Measurements from ENCODE around the gene MICAL2.

Gene MICAL2

GRCh38 chr11:12202661-12203310 lies 92.4 kb downstream of the MICAL2 start:
- no peaks in the 10 kb centered on the region for H3K27me3 ChIP-seq (ENCODE audit: control insufficient read depth, insufficient read depth, low read length)
- H3K27ac ChIP-seq = no peak overlapping the region
- TF ChIP-seq CTCF (IDR thresholded peaks at IDR 0.05) = no peak
- no peak overlapping the region for H3K4me2 ChIP-seq (ENCODE audit: low read length)
- H3K9me3 ChIP-seq (ENCODE audit: control insufficient read depth, low read length) = no peaks in the 10 kb centered on the region
- no peak overlapping the region for H3K4me3 ChIP-seq (ENCODE audit: low read depth, low read length)
- no peaks in the 10 kb centered on the region for H3K4me1 ChIP-seq
- H2AFZ ChIP-seq = no peak overlapping the region
- no peaks in the 10 kb centered on the region for H3K36me3 ChIP-seq (ENCODE audit: control insufficient read depth, insufficient read depth, low read length)
- no peak overlapping the region for H3K9ac ChIP-seq
- no peaks in the 10 kb centered on the region for H3K79me2 ChIP-seq

DNA sequence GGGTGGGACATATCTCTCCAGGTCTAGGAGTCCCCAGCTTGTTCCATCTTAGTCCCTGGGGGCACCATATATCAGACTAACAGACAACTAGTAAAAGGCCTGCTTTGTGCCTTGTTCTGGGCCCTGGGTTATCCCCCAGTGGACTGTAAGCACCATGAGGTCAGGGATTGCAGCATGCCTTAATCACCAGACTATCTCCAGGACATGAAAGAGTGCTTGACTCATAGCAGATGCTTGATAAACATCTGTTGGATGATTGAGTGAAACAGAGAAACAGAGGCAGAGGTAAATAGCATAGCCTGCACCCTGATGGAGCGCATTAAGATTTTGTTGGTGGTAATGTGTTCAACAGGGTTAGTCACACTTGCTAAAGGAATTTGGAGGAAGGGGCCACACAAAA lies 94.1 kb downstream of the MICAL2 start:
- H3K4me2 ChIP-seq (ENCODE audit: low read length) = no peak overlapping the region
- no peak for TF ChIP-seq CTCF (IDR thresholded peaks at IDR 0.05)
- H3K9ac ChIP-seq = no peak overlapping the region
- no peaks in the 10 kb centered on the region for H3K36me3 ChIP-seq (ENCODE audit: control insufficient read depth, insufficient read depth, low read length)
- no peak overlapping the region for H3K27ac ChIP-seq
- no peaks in the 10 kb centered on the region for H3K27me3 ChIP-seq (ENCODE audit: control insufficient read depth, insufficient read depth, low read length)
- no peaks in the 10 kb centered on the region for H3K79me2 ChIP-seq
- H3K9me3 ChIP-seq (ENCODE audit: control insufficient read depth, low read length) = no peaks in the 10 kb centered on the region
- no peaks in the 10 kb centered on the region for H3K4me1 ChIP-seq
- no peak overlapping the region for H3K4me3 ChIP-seq (ENCODE audit: low read depth, low read length)
- H2AFZ ChIP-seq = no peak overlapping the region

GRCh38 chr11:12205330-12205729 lies 94.9 kb downstream of the MICAL2 start:
- Histone ChIP-seq H3K9me3 (ENCODE audit: control insufficient read depth, low read length) (no peaks in the 10 kb centered on the region), H3K79me2 (no peaks in the 10 kb centered on the region), H3K4me3 (ENCODE audit: low read depth, low read length) (no peak overlapping the region), H3K36me3 (ENCODE audit: control insufficient read depth, insufficient read depth, low read length) (no peaks in the 10 kb centered on the region), H3K27me3 (ENCODE audit: control insufficient read depth, insufficient read depth, low read length) (no peaks in the 10 kb centered on the region), H2AFZ (no peak overlapping the region), H3K9ac (no peak overlapping the region), H3K4me1 (no peaks in the 10 kb centered on the region), H3K27ac (no peak overlapping the region), H3K4me2 (ENCODE audit: low read length) (no peak overlapping the region)
- TF ChIP-seq CTCF (IDR thresholded peaks at IDR 0.05) = no peak

DNA sequence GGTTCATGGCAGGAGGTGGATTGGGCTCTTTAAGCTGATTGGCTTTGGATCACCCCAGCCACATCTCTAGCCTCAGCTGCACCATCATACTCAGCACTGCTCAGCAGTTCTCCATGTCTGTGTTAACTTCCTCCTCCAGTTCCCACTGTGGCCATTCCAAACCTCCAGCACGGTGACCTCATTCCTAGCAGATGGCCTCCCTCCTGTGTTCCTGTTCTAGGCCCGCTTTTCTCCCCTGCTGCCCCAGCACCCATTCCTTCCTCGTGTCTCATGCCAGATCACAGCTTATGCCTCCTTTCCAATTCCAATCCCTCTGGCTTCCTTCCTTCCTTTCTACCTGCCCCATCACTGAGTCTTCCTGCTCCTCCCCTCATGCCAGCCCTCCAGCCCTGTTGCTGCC lies 96.1 kb downstream of the MICAL2 start:
- Histone ChIP-seq H3K27ac (no peak overlapping the region), H3K27me3 (ENCODE audit: control insufficient read depth, insufficient read depth, low read length) (no peaks in the 10 kb centered on the region), H3K4me3 (ENCODE audit: low read depth, low read length) (no peak overlapping the region), H2AFZ (no peak overlapping the region), H3K79me2 (no peaks in the 10 kb centered on the region), H3K9ac (no peak overlapping the region), H3K9me3 (ENCODE audit: control insufficient read depth, low read length) (no peaks in the 10 kb centered on the region), H3K4me2 (ENCODE audit: low read length) (no peak overlapping the region), H3K4me1 (no peaks in the 10 kb centered on the region), H3K36me3 (ENCODE audit: control insufficient read depth, insufficient read depth, low read length) (no peaks in the 10 kb centered on the region)
- no peak for TF ChIP-seq CTCF (IDR thresholded peaks at IDR 0.05)

All from parathyroid adenoma (tissue), 2 donors.